ENCODE data around the gene TP63.

Gene TP63

GRCh38 chr3:189848395-189849040 is 217.3 kb downstream of the TP63 start:
- no peak for DNase-seq
- CTCF ChIA-PET = no interaction called here
- POLR2A ChIA-PET = no interaction called here
- no peak overlapping the region for H3K4me3 ChIP-seq (ENCODE audit: control insufficient read depth in 1 of 7, extremely low read depth in 1 of 7, insufficient read depth in 4 of 7, low read depth in 2 of 7, low read length in 6 of 7)
- 100% methylated on average over 1 of the region's 1 CpG for WGBS (ENCODE audit: insufficient coverage)
- no peaks in the 10 kb centered on the region for H3K36me3 ChIP-seq (ENCODE audit: control insufficient read depth in 4 of 4, insufficient read depth in 4 of 4, low read length in 3 of 4)
- no peak overlapping the region for H3K27ac ChIP-seq (ENCODE audit: insufficient read depth in 1 of 2, low read depth in 1 of 2, low read length in 2 of 2, poor library complexity in 1 of 2, severe bottlenecking in 2 of 2)
- peaks cover 0 to 2% (median 0%) of the 10 kb centered on the region in 5 experiments for H3K27me3 ChIP-seq (replicated peaks in 2 of 5; ENCODE audit: control insufficient read depth in 4 of 5, insufficient read depth in 5 of 5, low read length in 4 of 5)
- no peaks in the 10 kb centered on the region for H3K9me3 ChIP-seq (ENCODE audit: control extremely low read depth in 1 of 5, control insufficient read depth in 4 of 5, insufficient read depth in 2 of 5, low read depth in 1 of 5, low read length in 4 of 5)
- no peaks in the 10 kb centered on the region for H3K4me1 ChIP-seq (ENCODE audit: control extremely low read depth in 1 of 4, control insufficient read depth in 4 of 4, insufficient read depth in 4 of 4, low read length in 3 of 4)

- POLR2A ChIA-PET = no interaction called here
- Histone ChIP-seq H3K27me3 (replicated peaks in 2 of 5; ENCODE audit: control insufficient read depth in 4 of 5, insufficient read depth in 5 of 5, low read length in 4 of 5) (peaks cover 0 to 2% (median 0%) of the 10 kb centered on the region in 5 experiments), H3K4me3 (ENCODE audit: control insufficient read depth in 1 of 7, extremely low read depth in 1 of 7, insufficient read depth in 4 of 7, low read depth in 2 of 7, low read length in 6 of 7) (no peak overlapping the region), H3K27ac (ENCODE audit: insufficient read depth in 1 of 2, low read depth in 1 of 2, low read length in 2 of 2, poor library complexity in 1 of 2, severe bottlenecking in 2 of 2) (no peak overlapping the region), H3K36me3 (ENCODE audit: control insufficient read depth in 4 of 4, insufficient read depth in 4 of 4, low read length in 3 of 4) (no peaks in the 10 kb centered on the region), H3K4me1 (ENCODE audit: control extremely low read depth in 1 of 4, control insufficient read depth in 4 of 4, insufficient read depth in 4 of 4, low read length in 3 of 4) (no peaks in the 10 kb centered on the region), H3K9me3 (ENCODE audit: control extremely low read depth in 1 of 5, control insufficient read depth in 4 of 5, insufficient read depth in 2 of 5, low read depth in 1 of 5, low read length in 4 of 5) (no peaks in the 10 kb centered on the region)
- WGBS (ENCODE audit: insufficient coverage) = no CpG with 5 or more reads among the region's 2 CpGs
- CTCF ChIA-PET = no interaction called here
- no peak for DNase-seq
These were observed 218.1 kb downstream of the TP63 start for GRCh38 chr3:189849262-189849661.

- H3K27me3 ChIP-seq (replicated peaks in 2 of 5; ENCODE audit: control insufficient read depth in 4 of 5, insufficient read depth in 5 of 5, low read length in 4 of 5) = peaks cover 0 to 2% (median 0%) of the 10 kb centered on the region in 5 experiments
- 87% methylated on average over 2 of the region's 4 CpGs for WGBS (ENCODE audit: insufficient coverage)
- H3K9me3 ChIP-seq (ENCODE audit: control extremely low read depth in 1 of 5, control insufficient read depth in 4 of 5, insufficient read depth in 2 of 5, low read depth in 1 of 5, low read length in 4 of 5) = no peaks in the 10 kb centered on the region
- no peak for DNase-seq
- CTCF ChIA-PET = no interaction called here
- H3K4me3 ChIP-seq (ENCODE audit: control insufficient read depth in 1 of 7, extremely low read depth in 1 of 7, insufficient read depth in 4 of 7, low read depth in 2 of 7, low read length in 6 of 7) = no peak overlapping the region
- no peak overlapping the region for H3K27ac ChIP-seq (ENCODE audit: insufficient read depth in 1 of 2, low read depth in 1 of 2, low read length in 2 of 2, poor library complexity in 1 of 2, severe bottlenecking in 2 of 2)
- no peaks in the 10 kb centered on the region for H3K4me1 ChIP-seq (ENCODE audit: control extremely low read depth in 1 of 4, control insufficient read depth in 4 of 4, insufficient read depth in 4 of 4, low read length in 3 of 4)
- POLR2A ChIA-PET = no interaction called here
- H3K36me3 ChIP-seq (ENCODE audit: control insufficient read depth in 4 of 4, insufficient read depth in 4 of 4, low read length in 3 of 4) = no peaks in the 10 kb centered on the region
These were observed 220.5 kb downstream of the TP63 start for GRCh38 chr3:189851682-189852081.

- Histone ChIP-seq H3K4me3 (ENCODE audit: control insufficient read depth in 1 of 7, extremely low read depth in 1 of 7, insufficient read depth in 4 of 7, low read depth in 2 of 7, low read length in 6 of 7) (no peak overlapping the region), H3K27me3 (replicated peaks in 2 of 5; ENCODE audit: control insufficient read depth in 4 of 5, insufficient read depth in 5 of 5, low read length in 4 of 5) (peaks cover 0 to 2% (median 0%) of the 10 kb centered on the region in 5 experiments), H3K27ac (ENCODE audit: insufficient read depth in 1 of 2, low read depth in 1 of 2, low read length in 2 of 2, poor library complexity in 1 of 2, severe bottlenecking in 2 of 2) (no peak overlapping the region), H3K9me3 (ENCODE audit: control extremely low read depth in 1 of 5, control insufficient read depth in 4 of 5, insufficient read depth in 2 of 5, low read depth in 1 of 5, low read length in 4 of 5) (peaks cover 0 to 2% (median 0%) of the 10 kb centered on the region in 5 experiments), H3K36me3 (ENCODE audit: control insufficient read depth in 4 of 4, insufficient read depth in 4 of 4, low read length in 3 of 4) (no peaks in the 10 kb centered on the region), H3K4me1 (ENCODE audit: control extremely low read depth in 1 of 4, control insufficient read depth in 4 of 4, insufficient read depth in 4 of 4, low read length in 3 of 4) (no peaks in the 10 kb centered on the region)
- ChIA-PET POLR2A (no interaction called here), CTCF (no interaction called here)
- no peak for DNase-seq
- 94% methylated on average over 2 of the region's 3 CpGs for WGBS (ENCODE audit: insufficient coverage)
These were observed 222.7 kb downstream of the TP63 start for GRCh38 chr3:189853906-189854305.

GRCh38 chr3:189860296-189860695 is 229.1 kb downstream of the TP63 start:
- no peak for DNase-seq
- ChIA-PET CTCF (no interaction called here), POLR2A (no interaction called here)
- WGBS (ENCODE audit: insufficient coverage) = 100% methylated on average over 4 of the region's 4 CpGs
- Histone ChIP-seq H3K4me3 (ENCODE audit: control insufficient read depth in 1 of 7, extremely low read depth in 1 of 7, insufficient read depth in 4 of 7, low read depth in 2 of 7, low read length in 6 of 7) (no peak overlapping the region), H3K27me3 (replicated peaks in 2 of 5; ENCODE audit: control insufficient read depth in 4 of 5, insufficient read depth in 5 of 5, low read length in 4 of 5) (no peaks in the 10 kb centered on the region), H3K4me1 (ENCODE audit: control extremely low read depth in 1 of 4, control insufficient read depth in 4 of 4, insufficient read depth in 4 of 4, low read length in 3 of 4) (no peaks in the 10 kb centered on the region), H3K9me3 (ENCODE audit: control extremely low read depth in 1 of 5, control insufficient read depth in 4 of 5, insufficient read depth in 2 of 5, low read depth in 1 of 5, low read length in 4 of 5) (peaks cover 0 to 2% (median 0%) of the 10 kb centered on the region in 5 experiments), H3K36me3 (ENCODE audit: control insufficient read depth in 4 of 4, insufficient read depth in 4 of 4, low read length in 3 of 4) (no peaks in the 10 kb centered on the region), H3K27ac (ENCODE audit: insufficient read depth in 1 of 2, low read depth in 1 of 2, low read length in 2 of 2, poor library complexity in 1 of 2, severe bottlenecking in 2 of 2) (no peak overlapping the region)

- H3K4me3 ChIP-seq (ENCODE audit: control insufficient read depth in 1 of 7, extremely low read depth in 1 of 7, insufficient read depth in 4 of 7, low read depth in 2 of 7, low read length in 6 of 7) = no peak overlapping the region
- H3K4me1 ChIP-seq (ENCODE audit: control extremely low read depth in 1 of 4, control insufficient read depth in 4 of 4, insufficient read depth in 4 of 4, low read length in 3 of 4) = no peaks in the 10 kb centered on the region
- 95% methylated on average over 4 of the region's 9 CpGs for WGBS (ENCODE audit: insufficient coverage)
- DNase-seq = no peak
- POLR2A ChIA-PET = no interaction called here
- peaks cover 0 to 3% (median 0%) of the 10 kb centered on the region in 5 experiments for H3K27me3 ChIP-seq (replicated peaks in 2 of 5; ENCODE audit: control insufficient read depth in 4 of 5, insufficient read depth in 5 of 5, low read length in 4 of 5)
- H3K36me3 ChIP-seq (ENCODE audit: control insufficient read depth in 4 of 4, insufficient read depth in 4 of 4, low read length in 3 of 4) = no peaks in the 10 kb centered on the region
- peaks cover 0 to 2% (median 0%) of the 10 kb centered on the region in 5 experiments for H3K9me3 ChIP-seq (ENCODE audit: control extremely low read depth in 1 of 5, control insufficient read depth in 4 of 5, insufficient read depth in 2 of 5, low read depth in 1 of 5, low read length in 4 of 5)
- no peak overlapping the region for H3K27ac ChIP-seq (ENCODE audit: insufficient read depth in 1 of 2, low read depth in 1 of 2, low read length in 2 of 2, poor library complexity in 1 of 2, severe bottlenecking in 2 of 2)
- CTCF ChIA-PET = no interaction called here
These were observed 231.3 kb downstream of the TP63 start for GRCh38 chr3:189862385-189862998.

GRCh38 chr3:189863031-189863430 is 231.8 kb downstream of the TP63 start:
- no peak overlapping the region for H3K27ac ChIP-seq (ENCODE audit: insufficient read depth in 1 of 2, low read depth in 1 of 2, low read length in 2 of 2, poor library complexity in 1 of 2, severe bottlenecking in 2 of 2)
- H3K27me3 ChIP-seq (replicated peaks in 2 of 5; ENCODE audit: control insufficient read depth in 4 of 5, insufficient read depth in 5 of 5, low read length in 4 of 5) = peaks cover 0 to 3% (median 0%) of the 10 kb centered on the region in 5 experiments
- ChIA-PET POLR2A (no interaction called here), CTCF (no interaction called here)
- no peaks in the 10 kb centered on the region for H3K4me1 ChIP-seq (ENCODE audit: control extremely low read depth in 1 of 4, control insufficient read depth in 4 of 4, insufficient read depth in 4 of 4, low read length in 3 of 4)
- no peak overlapping the region for H3K4me3 ChIP-seq (ENCODE audit: control insufficient read depth in 1 of 7, extremely low read depth in 1 of 7, insufficient read depth in 4 of 7, low read depth in 2 of 7, low read length in 6 of 7)
- no CpG with 5 or more reads among the region's 3 CpGs for WGBS (ENCODE audit: insufficient coverage)
- no peaks in the 10 kb centered on the region for H3K36me3 ChIP-seq (ENCODE audit: control insufficient read depth in 4 of 4, insufficient read depth in 4 of 4, low read length in 3 of 4)
- DNase-seq = no peak
- peaks cover 0 to 2% (median 0%) of the 10 kb centered on the region in 5 experiments for H3K9me3 ChIP-seq (ENCODE audit: control extremely low read depth in 1 of 5, control insufficient read depth in 4 of 5, insufficient read depth in 2 of 5, low read depth in 1 of 5, low read length in 4 of 5)
